GM21619 (cell line): Measurements from ENCODE around the gene ADRA1B.
"Not testable (repeated sequence)": the region's sequence is repeated elsewhere in the genome, so short reads cannot be mapped to it uniquely, and the experiment has no call there.

Experiments
- ATAC-seq: cut with Tn5 transposase; IDR thresholded peaks from one replicate; pipeline ENCODE4 v1.9.1; 2021; ENCODE audit not compliant: unreplicated experiment

Gene ADRA1B

DNA sequence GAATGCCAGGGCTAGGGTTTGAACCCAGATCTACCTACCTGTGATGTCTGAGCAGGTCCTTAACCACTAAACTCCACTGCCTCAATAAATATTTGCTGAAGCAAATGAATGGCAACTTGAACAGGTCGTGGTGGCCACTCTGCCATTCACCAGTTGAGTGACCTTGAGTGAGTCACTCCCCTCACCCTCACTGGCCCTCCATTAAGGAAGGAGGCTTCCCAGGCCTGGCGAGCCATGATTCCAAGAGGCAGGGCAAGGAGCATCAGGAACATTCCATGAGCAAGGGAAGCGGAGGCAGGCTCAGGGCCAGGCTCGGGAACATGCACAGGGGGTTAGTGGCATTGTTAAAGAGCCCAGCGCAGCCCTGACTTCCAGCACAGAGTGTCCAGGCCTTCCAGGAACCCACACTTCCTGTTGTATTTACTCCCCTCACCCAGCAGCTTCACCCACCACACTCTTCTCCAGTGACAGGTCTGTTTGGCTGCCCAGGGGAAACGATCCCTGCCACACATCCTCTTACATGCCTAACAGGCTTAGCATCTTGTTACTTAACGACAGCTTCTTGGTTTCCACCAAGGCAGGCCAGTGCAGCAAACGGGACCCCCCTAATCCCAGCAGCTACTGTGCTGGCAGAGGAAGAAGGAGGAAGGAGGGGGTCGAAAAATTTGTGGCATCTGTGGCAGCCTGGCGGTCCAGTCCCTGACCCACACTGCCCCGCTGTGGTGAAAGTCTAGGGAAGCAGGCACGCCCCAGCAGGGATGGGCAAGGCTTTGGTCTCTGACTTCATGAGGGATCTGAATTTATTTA, 49.0 kb downstream of the ADRA1B start:
- no peak for ATAC-seq

DNA sequence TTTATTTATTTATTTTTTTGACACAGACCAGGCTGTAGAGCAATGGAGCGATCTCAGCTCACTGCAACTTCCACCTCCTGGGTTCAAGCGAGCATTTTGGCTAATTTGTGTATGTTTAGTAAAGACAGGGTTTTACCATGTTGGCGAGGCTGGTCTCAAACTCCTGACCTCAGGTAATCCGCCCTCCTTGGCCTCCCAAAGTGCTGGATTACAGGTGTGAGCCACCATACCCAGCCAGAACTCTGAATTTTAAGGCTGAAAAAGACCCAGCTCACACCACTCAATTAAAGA, 49.5 kb downstream of the ADRA1B start:
- not testable (repeated sequence) for ATAC-seq

DNA sequence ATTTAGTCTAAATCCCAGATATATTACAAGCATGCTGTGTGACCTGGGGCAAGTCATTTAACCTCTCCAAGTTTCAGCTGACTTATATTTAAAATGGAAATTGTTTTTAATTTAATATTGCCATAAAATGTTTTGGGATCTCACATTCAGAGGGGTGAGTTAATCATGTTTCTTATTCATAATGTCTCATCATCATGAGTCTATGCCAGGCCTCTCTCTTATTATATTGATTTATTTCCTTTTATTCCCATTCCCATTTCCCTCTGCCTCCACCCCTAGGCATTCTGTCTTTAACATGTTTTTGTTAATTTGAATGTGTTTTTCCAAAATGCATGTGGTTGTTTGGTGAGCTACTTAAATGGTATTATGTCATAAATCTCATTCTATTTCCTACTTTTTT, 53.7 kb downstream of the ADRA1B start:
- ATAC-seq: no peak

DNA sequence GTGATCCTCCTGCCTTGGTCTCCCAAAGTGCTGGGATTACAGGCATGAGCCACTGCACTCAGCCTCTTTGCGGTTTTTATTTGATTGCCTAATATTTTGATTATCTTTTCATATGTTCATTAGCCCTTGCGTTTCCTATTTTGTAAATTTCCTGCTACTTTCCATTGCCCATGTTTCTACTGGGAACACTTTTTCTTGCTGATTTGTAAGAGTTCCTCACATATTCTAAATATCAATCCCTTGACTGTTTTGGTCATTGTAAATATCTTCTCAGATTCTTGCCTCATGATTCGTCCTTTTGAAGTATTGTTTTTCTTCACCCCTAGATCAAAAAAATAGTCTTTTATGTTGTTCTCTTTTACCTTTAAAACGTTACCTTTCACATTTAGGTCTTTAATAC, 54.8 kb downstream of the ADRA1B start:
- no peak for ATAC-seq

DNA sequence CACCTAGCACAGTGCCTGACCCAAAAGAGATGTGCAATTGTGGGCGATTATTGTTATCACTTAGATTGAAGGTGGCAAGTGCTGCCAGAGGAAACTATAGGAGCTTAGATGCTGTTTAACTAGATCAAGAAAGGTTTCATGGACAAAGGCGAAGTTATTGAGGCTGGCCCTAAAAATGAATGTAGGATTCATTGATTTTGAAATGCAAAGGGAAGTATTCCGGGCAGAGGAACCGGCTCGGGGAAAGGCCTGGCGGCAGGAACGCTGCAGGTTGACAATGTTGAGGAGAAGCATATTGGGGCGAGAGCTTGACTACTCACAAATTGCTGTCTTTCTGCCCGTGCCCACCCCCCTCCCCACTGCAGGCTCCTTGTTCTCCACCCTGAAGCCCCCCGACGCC, 55.2 kb downstream of the ADRA1B start:
- no peak for ATAC-seq

DNA sequence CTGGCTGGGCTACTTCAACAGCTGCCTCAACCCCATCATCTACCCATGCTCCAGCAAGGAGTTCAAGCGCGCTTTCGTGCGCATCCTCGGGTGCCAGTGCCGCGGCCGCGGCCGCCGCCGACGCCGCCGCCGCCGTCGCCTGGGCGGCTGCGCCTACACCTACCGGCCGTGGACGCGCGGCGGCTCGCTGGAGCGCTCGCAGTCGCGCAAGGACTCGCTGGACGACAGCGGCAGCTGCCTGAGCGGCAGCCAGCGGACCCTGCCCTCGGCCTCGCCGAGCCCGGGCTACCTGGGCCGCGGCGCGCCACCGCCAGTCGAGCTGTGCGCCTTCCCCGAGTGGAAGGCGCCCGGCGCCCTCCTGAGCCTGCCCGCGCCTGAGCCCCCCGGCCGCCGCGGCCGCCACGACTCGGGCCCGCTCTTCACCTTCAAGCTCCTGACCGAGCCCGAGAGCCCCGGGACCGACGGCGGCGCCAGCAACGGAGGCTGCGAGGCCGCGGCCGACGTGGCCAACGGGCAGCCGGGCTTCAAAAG, 55.7 kb downstream of the ADRA1B start:
- ATAC-seq: no peak

DNA sequence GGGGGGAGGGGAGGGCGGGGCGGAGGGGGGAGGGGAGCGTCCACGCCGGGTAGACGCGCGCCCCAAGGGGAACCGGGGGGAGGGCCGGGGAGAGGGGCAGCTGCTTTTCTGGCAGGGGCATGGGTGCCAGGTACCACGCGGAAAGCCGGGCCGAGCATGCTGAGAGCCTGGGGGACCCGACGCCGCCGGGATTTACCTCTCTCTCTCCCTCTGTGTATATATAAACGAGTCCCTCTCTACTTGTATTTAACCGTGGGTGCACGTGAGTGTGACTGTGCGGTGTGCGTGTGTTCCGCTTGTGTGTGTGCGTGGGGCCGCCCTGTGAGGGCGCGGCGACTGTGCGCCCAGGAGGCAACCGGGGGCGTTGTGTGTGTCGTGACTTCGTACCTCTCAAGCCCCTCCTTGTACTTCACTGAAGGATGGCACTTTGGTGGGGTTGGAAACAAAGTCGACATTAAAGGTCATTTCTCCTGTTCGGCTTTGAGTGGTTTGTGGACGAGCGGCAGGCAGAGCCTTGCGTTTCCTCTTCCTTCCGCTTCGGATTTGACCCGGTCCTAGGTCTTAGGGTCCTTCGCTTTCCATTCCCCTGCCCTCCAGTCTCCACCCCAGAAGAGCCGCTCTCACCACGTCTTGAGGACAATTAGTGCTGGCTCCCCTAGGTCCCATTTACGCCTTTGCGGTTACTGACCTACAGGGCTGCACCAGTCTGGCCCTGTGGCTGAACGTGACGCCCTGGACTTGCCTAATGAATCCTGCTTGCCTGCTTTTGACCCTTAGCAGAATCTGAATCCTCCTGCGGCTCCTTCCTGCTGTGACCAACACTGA, 56.5 kb downstream of the ADRA1B start:
- no peak for ATAC-seq

DNA sequence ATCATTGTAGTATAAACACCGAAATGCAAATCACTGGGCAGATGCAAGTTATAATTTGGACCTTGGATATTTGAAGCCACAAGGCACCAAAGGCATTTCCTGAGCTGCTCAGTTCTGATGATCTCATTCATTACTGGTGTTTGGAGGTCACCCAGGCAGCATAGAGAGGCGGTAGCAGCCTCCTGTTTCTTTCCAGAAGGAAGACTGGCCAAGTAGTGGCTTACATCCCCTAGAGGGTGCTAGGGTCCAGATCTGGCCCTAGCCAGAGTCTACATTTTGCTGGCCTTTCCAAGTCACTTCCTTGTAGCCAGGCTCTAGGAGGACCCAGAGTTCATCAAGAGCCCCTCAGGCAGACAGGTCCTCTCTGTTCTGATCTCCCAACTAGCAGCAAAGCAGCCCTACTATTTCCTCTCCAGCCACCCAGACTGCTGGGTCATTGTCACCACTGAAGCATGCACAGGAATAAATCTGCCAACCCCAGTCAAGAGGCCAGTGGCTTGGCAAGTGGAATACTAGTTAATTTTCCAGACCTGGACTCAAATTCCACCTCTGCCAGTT, 59.3 kb downstream of the ADRA1B start:
- ATAC-seq: no peak

DNA sequence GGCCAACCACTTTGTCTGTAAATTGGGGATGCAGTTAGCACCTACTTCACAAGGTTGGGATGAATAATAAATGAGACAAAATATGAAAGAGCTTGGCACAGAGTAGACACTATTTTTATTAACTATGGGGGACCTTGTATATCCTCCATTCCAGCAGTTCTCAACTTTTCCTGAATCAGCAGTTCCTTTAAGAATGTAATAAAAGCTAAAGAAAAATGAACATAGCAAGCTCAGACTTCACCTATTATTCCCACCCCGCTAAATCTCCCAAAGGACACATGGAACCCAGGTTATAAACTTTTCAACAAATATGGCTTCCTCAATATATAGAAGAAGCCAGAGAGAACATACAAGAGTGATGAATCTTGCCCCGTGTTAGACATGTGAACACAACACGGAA, 60.6 kb downstream of the ADRA1B start:
- no peak for ATAC-seq

DNA sequence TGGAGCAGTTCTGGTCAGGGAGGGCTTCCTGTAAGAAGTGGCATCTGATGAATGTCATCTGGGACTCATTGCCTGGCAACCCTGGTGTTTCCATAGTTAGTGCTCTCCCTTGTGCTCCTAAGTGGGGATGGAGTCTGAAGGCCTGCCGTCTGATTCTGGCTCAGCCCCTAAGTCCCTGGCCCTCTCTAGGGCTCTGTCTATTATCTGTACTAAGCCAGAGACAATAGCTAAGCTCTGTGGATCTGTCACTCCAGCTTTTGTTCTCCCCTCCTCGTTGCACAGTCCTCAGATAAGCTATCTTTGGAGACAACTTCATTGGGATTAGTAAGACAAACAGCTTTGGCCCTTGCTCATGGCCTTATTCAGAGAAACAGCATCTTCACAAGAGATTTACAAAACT, 62.1 kb downstream of the ADRA1B start:
- no peak for ATAC-seq

DNA sequence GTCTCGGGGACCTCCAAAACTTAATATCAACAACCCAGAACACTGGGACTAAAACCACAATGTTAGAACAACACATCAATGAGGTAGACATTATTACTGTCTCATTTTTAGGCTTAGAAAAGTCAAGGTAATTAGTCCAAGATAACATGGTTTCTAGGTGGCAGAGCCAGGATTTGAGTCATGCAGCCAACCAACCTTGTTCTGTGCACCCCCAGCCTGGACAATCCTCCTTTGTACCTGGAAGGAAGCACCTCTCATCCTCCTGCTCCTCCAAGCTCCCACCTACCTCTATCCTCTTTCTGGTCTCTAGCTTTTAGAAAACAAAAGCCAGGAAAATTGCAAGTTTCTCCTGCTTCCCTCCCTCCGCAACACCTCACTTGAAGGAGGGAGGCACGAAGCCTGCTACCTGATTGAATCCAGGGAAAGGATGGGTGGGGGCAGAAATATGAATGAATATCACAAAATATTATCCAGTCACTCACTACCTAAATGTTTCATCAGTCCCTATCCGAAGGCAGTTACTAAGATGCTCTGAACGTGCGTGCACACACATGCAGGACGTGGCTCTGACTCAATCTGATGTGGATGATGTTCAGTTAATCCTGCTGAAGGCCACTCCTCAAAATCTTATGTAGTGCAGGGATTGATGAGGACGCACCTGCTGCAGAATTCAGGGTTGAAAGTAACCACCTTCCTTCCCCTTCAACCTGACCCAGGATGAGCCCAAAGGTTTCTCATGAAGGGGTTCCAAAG, 66.3 kb downstream of the ADRA1B start:
- ATAC-seq: no peak

DNA sequence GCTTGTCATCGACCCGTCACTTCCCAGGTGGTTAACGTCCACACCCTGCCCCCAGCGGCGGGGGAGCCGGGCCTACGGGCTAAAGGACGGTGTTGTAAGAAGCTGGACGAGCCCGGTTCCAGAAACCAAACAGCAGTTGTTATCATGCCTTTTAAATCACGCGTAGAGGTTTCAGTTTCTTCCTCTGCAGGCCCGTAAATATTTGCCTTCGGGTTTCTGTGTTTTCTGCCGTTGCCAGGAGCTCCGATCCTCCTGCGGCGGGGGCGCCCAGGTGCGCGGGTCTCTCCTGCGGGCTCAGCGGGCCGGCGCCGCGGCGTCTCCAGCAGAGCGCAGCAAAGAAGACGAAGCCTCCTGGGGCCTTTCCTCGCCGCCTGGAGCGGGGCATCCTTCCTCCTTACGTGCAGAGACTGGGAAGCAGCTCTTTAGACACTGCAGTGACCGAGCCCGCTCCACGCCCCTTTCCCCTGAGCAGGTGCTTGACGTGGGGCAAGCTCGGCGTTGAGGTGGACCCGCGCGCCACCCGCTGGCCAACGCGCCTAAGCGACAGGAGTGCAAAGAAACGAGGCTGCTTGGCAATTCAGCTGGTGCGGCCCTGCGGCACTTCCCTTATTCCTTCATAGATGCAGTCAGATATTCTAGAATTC, 70.9 kb downstream of the ADRA1B start:
- peak; percentile 91 for ATAC-seq

DNA sequence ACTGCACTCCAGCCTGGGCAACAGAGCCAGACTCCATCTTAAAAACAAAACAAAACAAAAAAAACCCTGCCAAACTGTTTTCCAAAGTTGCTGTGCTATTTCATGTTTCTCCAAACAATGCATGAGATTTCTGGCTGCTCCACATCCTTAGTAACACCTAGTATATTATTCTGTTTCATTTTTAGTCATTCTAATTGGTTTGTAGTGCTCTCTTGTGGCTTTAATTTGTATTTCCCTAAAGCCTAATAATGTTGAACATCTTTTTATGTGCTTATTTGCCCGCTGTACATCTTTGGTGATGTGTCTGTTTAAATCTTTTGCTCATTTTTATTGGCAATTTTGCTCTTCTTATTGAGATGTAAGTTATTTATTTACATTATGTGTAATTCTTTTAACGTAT, 74.2 kb downstream of the ADRA1B start:
- ATAC-seq: no peak

DNA sequence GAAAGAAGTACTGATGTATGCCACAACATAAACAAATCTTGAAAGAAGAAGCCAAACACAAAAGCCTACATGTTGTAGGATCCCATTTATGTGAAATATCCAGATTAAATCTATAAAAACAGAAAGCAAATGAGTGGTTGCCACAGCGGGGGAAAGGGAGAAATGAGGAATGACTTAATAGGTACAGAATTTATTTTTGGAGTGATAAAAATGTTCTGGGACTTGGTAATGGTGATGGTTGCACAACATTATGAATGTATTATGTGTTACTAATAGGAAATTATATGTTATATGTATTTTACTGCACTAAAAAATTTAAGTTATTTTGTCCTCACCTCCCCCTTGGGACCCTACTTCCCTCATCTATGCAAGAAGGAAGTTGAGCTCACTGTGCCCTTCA, 76.3 kb downstream of the ADRA1B start:
- no peak for ATAC-seq

DNA sequence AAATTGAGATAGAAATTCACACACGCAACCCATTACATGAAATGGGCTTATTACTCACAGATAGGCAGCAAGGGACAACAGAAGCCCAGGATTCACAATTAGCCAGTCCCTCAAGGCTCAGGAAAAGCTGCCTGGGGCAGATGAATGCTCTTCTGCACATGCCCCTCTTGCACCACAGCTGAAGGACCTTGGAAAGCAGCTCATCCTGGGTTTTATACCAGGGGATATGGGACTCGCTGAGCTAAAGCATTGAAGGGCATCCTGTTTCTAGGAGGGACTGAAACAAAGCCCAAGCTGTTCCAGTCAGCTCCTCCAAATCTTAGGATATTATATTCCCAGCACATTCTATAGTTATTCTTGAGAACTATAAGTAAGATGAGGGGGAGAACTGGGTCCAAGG, 76.9 kb downstream of the ADRA1B start:
- no peak for ATAC-seq

DNA sequence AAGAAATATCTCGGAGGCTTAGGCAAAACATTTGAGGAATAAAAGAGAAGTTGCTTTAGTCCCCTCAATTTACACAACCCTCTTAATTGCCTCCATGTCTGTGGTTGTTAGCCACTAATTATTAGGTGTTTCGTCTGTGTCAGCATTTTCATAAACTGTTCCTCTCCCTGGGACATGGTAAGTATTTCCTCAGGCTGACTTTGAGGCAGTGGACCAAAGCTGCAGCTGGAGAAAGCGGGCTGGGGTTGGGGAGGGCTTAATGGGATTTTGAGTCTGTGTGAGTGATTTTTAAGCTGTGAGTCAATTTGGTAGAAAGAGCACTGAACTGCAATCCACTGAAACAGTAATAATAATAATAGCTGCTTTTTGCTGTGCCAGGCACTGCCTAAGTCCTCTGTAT, 79.6 kb downstream of the ADRA1B start:
- no peak for ATAC-seq

DNA sequence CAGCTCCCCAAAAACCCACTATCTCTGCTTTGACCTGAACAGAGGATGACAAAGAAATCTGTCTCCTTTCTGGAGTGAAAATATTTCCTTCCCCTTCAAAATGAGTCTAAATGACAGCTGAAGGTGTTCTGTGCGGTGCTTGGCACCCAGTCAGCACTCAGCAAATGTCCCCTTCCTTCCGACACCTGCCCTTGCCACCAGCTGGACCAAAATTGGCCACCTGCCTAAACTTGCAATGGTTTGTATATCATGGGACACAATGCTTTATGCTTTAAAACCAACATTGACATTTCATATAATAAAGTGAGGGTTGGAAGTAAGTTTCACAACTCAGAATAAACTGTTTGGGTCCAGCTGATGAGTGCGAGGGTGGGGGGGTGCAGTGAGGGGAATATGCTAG, 85.2 kb downstream of the ADRA1B start:
- ATAC-seq: no peak

DNA sequence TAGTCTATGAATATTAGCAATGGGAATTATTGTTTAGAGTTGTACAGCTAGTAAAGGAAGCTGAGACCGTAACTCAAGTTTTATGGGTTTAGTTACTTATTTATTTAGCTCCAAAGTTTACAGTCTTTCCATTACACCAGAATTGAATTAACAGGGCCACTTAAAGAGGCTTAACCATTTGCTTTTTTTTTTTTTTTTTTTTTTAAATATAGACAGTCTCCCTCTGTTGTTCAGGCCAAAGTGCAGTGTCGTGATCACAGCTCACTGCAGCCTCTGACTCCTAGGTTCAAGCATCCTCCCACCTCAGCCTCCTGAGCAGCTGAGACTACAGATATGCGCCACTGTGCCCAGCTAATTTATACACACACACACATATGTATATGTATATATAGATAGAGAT, 91.2 kb downstream of the ADRA1B start:
- ATAC-seq: no peak

DNA sequence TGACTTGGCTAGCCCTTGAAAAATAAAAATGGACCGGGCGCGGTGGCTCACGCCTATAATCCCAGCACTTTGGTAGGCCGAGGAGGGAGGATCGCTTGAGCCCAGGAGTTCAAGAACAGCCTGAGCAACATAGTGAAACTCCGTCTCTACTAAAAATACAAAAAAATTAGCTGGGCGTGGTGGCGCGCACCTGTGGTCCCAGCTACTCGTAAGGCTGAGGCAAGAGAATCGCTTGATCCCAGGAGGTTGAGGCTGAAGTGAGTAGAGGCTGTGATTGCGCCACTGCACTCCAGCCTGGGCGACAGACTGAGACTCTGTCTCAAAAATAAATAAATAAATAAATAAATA, 92.2 kb downstream of the ADRA1B start:
- not testable (repeated sequence) for ATAC-seq

DNA sequence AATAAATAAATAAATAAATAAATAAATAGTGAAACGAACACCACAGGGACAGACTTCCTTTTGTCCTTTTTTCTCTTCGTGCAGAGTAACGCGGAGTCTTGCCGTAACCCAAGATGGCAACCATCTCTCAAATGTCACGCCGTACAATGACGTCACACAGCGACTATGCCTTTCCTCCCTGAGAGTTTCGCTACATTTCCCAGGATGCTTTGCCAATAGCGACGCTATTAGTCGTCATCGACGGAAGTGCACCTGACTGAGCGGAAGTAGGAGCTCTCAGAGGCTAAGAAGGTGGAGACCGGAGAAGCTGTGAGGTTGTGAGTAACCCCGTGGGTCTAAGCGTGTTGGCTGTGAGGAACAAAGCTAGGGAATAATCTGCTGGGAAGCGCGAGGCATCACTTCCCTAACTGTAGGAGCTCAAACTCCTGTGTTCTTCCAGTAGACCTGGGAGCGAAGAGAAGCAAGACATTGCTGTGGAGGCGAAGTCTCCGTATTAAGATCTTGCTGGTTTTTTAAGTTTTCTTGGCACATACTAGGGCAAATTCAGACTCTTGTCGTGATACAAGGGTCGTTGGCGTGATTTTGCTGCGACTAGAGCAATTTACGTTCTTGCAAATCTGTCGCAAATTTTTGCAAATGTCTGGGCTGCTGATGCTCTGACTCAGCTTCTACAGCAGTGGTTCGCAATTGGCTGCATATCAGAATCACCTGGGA, 92.8 kb downstream of the ADRA1B start, which contains the start of gene TTC1:
TTC1 (plus strand) TSS at position 263 of the 714 bp plus-strand sequence. CDS start 1,390 bp downstream, outside the sequence.
- ATAC-seq: peak; percentile 100
